Occipital lobe (tissue), 2 donors: ENCODE measurements around the gene WFIKKN1. TPM values are rescaled to one million over a fixed set of nuclear protein-coding genes. Genes with fewer than 3 reads are reported as not detected.

Source experiments
- DNase-seq: peaks from one replicate; lab custom pipeline; 2025; lab: John Stamatoyannopoulos, UW
- total RNA-seq: library from RNA; depleted of rRNA; stranded (reverse); fragments of >200 nt; gene quantifications from one replicate; pipeline ENCODE4 v1.2.3, GENCODE V29; 2014

The WFIKKN1 gene, protein sequence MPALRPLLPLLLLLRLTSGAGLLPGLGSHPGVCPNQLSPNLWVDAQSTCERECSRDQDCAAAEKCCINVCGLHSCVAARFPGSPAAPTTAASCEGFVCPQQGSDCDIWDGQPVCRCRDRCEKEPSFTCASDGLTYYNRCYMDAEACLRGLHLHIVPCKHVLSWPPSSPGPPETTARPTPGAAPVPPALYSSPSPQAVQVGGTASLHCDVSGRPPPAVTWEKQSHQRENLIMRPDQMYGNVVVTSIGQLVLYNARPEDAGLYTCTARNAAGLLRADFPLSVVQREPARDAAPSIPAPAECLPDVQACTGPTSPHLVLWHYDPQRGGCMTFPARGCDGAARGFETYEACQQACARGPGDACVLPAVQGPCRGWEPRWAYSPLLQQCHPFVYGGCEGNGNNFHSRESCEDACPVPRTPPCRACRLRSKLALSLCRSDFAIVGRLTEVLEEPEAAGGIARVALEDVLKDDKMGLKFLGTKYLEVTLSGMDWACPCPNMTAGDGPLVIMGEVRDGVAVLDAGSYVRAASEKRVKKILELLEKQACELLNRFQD
- 0.47 TPM for total RNA-seq

DNA sequence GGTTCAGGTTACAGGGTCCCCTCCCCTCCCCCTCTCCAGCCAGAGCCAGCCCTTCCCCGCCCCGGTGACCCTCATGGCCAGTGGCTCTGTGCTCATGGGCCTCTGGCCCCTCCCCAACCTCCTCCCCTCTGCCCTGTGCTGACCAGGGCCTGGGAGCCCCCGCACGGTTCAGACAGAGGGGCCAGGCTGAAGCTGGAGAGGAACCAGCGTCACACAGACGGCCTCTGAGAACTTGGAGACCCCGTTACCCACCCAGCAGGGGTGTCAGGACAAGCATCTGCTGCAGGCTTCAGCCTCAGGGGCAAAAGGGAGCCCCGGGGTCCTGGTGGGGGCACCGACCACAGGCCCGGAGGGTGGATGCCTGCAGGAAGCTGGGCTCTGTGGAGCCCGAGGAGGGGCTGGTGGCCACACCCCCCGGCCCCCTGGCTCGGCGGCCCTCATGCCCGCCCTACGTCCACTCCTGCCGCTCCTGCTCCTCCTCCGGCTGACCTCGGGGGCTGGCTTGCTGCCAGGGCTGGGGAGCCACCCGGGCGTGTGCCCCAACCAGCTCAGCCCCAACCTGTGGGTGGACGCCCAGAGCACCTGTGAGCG is at the start of gene WFIKKN1:
WFIKKN1 (plus strand) TSS at position 171 of the 591 bp plus-strand sequence; CDS start at position 440, 269 bp downstream.
- no peak for DNase-seq

DNA sequence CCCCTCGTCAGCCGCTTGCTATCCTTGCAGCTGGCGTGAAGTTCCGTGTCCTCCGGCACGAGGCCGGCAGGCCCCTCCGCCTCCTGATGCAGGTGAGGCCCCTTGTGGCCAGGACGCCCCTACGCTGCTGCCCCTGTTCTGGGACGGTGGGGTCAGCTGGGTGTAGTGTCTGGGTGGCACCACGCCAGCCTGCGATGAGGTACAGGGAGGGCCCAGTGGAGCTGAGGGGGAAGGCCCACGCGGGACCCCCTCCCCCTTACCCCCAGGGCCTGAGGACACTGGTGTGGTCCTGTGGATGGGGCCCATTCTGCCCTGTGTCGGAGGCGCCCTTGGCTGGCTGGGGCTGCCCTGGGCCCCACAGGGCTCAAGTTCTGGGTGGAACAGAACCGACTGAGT is 48.6 kb upstream of the WFIKKN1 start:
- no peak for DNase-seq

DNA sequence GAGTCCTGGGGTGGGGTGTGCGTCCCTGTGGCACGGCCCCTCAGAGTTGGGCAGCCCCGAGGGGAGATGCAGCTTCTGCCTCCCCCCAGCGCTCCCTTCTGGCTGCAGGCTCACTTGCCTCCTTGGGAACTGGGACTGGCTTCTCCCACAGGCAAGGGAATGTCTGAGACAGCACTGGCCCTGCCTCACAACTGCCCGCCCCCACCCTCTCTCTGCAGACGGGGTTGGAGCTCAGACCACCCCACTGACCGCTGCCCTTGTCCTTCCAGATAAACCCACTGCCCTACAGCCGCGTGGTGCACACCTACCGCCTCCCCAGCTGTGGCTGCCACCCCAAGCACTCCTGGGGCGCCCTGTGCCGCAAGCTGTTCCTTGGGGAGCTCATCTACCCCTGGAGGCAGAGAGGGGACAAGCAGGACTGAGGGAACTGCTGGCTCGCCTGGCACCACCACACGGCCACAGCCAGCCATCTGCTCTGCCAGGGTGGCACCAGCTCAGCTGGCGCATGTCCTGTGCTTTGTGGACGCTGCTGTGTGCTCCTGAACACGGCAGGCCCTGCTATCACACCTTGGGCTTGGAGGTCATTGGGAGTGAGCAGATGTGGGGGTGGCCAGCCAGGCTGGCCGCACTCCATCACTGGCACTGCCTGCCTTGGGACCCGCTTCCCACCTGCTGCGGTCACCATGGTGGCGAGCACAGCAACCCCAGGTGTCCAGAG is 48.0 kb upstream of the WFIKKN1 start:
- DNase-seq, result peak; percentile 32

DNA sequence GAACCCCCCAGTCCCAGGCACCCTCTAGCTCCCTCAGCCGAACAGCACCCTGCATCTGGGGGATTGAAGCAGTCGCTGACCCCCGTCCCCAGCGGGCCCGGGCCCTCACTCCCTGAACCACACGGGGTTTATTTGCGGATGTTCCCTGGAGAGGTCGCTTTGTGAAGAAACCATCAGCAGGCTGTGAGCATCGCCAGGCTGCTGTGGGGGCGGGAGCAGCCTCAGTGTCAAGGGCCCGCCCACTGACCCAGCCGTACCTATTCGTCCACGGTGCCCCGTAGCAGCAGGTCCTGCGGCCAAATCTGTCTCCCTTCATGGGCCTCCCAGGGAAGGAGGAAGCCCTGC is 47.3 kb upstream of the WFIKKN1 start:
- DNase-seq, result no peak

DNA sequence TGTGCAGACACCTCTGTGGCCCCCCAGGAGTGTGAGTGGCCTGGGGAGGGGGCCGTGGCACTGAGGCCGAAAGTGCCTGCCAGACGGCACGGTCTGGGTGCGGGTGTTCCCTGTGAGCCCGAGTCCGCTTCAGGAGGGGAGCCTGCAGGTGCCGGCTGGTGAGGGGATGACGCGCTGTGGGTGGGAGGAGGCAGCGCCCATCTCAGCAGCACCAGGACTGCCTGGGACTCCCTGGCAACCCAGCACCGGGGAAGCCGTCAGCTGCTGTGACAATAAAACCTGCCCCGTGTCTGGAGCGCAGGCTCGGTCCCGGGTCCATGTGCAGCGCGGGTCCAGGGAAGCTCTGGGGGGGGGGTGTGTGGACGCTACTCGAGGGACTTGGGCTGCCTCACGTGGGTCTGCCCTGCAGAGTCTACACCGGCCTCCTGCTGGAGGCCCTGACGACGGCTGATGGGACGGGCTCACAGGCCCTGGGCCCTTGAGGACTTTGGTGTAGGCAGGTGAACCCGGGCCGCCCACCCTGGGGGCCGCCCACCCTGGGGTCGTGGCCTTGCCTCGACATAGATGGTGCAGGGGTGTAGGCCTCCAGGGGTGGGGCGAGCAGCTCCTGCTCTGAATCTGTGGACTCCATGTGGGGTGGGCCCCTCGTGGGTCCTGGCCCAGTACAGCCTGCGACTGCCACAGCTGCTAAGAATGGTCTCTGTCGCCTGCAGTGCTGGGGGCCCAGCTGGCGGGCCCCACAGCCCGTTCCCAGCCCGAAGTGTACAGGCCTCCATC is 46.8 kb upstream of the WFIKKN1 start:
- peak; percentile 53 for DNase-seq

DNA sequence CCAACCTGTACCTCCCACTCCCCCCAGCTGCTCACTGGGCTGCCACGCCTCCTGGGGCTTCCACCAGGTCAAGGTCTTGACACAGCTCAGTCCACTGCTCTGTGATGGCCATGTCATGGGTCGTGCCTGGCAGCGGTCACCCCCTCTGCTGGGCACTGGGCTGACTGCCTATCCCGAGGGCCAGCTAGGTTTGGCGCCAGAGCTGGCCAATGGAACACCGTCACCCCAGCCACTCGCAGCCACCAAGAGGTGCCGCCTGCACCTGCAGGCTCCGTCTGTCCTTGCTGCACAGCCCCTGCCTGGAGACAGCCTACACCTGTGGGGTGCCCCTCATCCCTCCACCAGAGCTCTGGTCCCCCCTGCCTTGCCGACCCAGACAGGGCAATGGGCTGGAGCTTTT is 45.4 kb upstream of the WFIKKN1 start:
- DNase-seq, result no peak

DNA sequence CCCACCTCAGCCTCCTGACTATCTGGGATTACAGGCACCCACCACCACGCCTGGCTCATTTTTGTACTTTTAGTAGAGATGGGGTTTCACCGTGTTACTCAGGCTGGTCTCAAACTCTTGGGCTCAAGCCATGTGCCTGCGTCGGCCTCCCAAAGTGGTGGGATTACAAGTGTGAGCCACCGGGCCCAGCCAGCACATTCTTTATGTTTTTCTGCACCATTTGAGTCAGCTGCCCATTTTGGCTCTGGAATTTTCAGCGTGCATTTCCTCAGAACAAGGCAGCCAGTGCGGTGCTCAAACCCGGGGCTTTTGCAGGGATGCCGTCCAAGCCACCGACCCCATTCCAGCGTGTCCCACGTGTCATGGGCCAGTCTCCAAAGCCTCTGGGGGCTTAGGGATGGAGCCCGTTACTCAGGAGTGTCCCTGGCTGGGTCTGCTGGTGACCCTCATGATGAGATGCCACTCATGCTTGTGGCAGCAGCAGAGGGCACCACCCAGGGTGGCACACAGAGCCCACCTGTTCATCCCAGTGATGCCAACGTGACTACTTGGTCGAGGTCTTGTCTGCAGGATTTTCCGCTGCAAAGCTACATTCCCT is 44.6 kb upstream of the WFIKKN1 start:
- DNase-seq, result no peak

DNA sequence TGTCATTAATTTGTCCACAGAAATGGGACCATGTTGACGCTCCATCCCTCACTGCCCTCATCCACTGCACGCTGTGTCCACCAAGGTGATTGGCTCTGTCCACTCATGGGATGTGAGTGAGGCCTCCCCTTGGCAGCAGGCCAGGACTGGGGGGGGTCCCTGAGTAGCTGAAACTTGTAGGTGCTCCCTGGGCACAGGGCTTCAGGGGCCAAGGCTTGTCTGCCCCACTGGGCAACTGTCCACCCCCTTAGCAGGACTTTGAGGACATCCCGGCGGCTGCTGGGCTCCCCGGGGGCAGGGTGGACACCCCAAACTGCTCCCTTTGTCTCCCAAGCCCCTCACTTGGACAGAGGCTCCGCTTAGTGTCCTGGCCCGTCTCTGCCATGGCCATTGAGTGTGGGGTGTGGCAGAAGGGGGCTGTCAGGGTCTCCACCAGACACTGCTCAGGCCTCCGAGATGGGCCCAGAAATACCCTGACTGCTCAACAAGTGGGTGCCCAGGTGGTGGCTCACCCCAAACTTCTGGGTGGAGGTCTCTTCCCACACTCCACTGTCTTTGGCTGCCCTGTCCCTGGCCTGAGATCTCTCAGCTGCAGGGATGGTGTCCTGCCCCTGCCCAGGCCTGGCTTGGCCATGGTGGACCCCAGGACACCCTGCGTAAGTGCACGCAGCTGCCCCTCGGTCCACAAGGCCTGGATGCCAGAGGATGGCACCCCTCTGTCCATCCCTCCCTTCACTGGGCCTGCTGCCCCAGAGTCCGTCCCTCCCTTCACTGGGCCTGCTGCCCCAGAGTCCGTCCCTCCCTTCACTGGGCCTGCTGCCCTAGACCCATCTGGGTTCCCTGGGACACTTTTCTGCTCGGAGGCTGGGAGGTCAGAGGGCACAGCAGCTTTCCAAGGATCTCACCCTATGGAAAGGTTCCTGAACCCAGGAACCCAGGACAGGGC is 43.9 kb upstream of the WFIKKN1 start:
- DNase-seq, result no peak

DNA sequence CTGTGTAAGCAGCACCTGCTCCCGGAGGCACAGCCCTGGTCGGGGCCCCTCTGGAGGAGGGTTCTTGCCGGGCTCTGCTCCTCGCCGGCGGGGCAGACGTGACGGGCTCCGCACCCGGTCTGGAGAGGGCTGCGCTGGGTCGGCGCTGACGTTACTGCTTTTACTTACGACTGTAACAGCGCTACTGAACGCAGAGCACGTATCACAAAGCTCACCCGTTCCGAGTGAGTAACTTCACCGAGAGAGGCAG is 42.2 kb upstream of the WFIKKN1 start:
- DNase-seq, result no peak

DNA sequence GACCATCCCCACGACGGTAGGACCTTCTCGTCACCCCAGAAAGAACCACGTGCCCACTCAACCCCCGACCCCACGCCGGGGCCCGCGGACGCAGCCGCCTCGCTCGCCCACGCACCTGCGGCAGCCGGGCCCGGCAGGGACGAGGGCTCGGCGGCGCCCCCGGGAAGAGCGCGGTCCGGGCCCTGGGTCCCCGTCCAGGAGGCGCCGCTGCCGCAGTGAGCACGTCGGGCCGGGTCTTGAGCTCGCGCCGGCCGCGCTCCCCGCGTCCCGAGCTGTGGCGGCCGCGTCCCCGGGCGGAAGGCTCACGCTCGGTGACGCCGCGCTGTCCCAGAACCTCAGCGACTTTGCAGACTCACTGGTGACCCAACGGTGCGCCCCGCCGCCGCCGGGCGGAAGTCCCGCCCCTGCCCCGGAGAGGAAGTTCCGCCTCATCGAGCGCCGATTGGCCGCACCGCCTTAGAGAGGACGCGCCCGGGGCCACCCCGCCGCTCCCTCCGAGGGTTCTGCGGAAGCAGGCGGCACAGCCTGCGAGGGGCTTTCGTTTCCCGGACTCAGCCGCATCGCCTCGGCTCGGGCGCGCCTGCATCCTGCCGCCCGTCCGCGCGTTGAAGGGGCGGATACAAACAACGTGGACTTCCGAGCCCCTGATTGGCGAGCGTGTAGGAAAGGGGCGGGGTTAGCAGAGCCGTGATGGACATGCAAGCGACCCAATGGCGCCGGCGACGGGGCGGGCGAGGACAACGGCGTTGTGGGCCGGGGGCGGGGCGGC is 41.7 kb upstream of the WFIKKN1 start:
- DNase-seq, result peak; percentile 99

DNA sequence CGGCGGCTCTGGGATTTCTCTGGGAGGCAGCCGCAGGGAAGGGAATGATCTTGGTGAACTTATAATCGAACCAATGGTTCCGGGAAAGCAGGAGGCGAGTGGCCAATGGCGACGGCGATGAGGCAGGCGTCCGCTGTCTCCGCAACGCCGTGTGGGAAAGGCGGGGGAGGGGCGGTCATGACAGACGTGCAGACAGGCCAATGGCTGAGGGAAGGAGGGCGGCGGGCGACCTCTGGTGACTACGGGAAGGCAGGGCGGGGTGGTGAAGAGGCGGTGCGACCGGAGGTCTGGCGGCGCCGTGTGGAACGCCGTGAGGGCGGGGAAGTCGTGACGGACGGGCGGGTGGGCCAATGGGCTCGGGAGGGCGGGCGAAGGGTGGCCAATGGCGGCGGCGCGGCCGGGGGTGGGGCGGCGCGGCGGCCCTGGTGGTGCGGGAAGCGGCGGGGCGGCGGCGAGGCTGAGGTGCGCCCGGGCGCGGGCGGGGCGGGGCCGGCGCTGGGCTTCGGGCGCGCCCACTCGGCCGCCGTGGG is 41.1 kb upstream of the WFIKKN1 start, which contains the start of gene RAB40C:
RAB40C (plus strand) TSS at position 409 of the 530 bp plus-strand sequence. CDS start 226 bp downstream, outside the sequence.
- DNase-seq, result peak; percentile 99

DNA sequence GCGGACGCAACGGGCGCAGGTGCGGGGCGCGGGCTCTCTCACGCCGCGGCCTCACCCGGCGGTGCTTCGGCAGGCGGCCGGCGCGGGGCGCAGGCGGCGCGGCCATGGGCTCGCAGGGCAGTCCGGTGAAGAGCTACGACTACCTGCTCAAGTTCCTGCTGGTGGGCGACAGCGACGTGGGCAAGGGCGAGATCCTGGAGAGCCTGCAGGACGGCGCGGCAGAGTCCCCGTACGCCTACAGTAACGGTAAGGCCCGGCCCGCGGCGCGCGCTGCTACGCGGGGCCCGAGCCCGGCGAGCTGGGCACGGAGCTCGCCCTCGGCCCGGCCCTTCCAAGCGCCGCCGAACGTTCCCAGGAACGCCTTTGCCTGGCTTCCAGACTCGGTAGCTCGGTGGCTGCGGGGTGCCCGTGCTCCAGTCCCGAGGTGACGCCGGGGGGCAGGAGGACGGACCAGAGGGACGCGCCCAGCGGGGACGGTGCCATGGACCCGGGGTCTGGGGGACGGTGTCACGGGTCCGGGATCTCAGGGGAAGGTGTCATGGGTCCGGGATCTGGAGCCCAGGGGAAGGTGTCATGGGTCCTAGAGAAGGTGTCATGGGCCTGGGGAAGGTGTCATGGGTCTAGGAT is 40.5 kb upstream of the WFIKKN1 start:
- DNase-seq, result no peak

DNA sequence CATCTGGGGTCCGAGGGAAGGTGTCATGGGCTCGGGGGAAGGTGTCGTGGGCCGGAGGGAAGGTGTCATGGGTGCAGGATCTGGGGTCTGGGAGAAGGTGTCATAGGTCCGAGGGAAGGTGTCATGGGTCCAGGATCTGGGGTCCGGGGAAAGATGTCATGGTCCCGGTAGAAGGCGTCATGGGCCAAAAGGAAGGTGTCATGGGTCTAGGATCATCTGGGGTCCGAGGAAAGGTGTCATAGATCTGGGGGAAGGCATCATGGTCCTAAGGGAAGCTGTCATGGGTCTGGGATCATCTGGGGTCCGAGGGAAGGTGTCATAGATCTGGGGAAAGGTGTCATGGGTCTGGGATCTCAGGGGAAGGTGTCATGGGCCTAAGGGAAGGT is 40.0 kb upstream of the WFIKKN1 start:
- no peak for DNase-seq

DNA sequence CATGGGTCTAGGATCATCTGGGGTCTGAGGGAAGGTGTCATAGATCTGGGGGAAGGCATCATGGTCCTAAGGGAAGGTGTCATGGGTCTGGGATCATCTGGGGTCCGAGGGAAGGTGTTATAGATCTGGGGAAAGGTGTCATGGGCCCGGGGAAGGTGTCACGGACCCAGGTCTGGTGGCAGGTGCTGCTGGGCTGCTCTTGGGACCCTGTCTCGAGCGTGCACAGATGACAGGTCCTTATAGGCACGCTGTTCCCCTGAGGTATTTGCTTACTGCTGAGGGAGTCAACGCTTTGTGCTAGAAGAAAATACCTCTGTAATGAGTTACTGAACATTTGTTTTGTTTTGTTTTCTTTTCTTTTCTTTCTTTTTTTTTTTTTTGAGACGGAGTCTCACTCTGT is 39.6 kb upstream of the WFIKKN1 start:
- DNase-seq, result no peak

DNA sequence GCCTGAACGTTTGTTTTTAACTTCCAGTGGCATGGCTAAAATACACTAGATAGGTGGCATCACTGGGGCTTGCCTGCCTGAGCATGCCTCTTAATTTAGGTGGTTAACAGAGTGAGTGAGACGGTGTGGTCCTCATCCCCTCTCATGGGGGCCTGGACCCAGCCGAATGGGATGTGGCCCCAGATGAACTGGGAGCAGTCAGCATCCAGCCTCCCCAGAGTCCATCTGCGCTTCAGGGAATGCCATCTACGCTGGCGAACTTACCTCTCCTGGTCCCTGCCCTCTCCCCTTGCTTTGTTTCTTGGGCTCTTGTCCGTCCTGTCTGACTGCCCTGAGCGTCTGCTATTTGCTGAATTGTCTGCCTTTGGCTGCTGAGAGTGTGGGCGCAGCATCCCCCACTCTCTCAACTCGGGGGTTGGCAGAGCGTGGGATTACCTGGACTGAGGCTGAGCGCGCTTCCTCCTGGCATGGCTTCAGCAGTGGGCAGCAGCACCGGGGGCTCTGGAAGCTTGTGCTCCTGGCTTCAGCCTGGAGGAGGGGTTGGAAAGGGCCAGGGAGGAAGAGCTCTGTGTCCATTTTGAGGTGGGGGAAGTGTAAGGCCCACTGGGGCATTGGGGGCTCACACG is 38.8 kb upstream of the WFIKKN1 start:
- DNase-seq, result no peak

DNA sequence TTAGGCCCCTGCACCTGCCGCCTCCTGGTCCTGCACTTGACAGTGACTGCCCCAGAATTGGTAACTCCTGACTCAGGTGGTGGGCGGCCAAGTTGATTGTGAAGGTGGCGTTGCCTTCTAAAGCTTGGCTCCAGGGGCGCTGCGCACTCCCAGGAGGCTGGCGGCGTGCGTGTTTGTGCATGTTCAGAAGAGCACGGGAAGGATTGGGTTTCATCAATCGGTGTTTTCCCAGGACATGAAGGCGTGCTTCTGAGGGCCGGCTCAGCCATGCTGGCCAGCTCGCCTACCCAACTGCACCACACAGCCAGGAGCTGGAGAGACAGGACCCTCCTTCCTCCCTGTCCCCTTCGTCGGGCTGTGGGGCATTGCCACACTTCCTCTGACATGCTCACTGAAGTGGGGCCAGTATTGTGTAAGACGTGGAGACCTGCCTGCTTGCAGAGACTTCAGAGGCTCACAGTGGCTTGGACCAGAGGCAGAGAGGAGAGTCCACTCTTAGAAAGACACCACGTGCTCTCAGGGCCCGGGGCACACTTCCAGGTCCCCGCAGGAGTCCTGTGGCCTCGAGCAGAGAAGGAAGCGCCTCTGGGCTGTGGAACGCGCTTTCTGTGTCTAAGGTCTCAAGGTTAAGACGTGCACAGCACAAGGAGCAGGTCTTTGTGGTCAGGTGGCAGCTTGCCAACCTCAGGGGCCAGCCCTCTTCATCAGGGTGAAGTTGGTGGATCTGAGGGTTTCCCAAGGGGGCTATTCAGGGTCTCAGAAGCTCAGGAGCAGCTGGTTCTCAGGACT is 38.1 kb upstream of the WFIKKN1 start:
- peak; percentile 58 for DNase-seq

DNA sequence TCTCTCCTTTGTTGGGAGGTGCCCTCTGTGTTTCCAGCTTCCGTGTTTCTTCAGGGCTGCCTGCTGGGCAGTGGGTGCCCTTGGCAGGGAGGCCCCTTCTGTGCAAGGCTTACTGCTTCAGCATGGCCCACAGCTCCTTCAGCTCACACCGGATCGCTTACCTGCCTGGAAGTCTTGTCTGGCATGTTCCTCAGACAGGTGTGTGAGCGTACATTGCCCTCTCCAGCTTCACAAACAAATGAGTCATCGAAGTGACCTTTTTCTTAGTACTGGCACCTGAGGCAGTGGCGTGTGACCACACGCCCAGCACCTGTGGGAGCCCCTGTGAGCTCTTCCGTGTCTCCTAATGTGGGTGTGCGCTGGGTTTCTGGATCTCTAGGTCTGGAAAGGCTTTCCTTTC is 37.4 kb upstream of the WFIKKN1 start:
- no peak for DNase-seq
